Measurements from ENCODE around the gene DIPK1C. TPM values are rescaled to one million over a fixed set of nuclear protein-coding genes. Genes with fewer than 3 reads are reported as not detected.
"Not testable (repeated sequence)": the region's sequence is repeated elsewhere in the genome, so short reads cannot be mapped to it uniquely, and the experiment has no call there.

DIPK1C gene
- not detected in 2 replicates for total RNA-seq

GRCh38 chr18:74457043-74457724 lies at the start of gene DIPK1C:
DIPK1C (minus strand) TSS chr18:74457308; CDS start chr18:74457259, 49 bp downstream.
- no peak for DNase-seq (ENCODE audit: low read depth in 2 of 2)

- no peak for DNase-seq (ENCODE audit: low read depth in 2 of 2)
Measured at GRCh38 chr18:74506448-74507084, 49.5 kb upstream of the DIPK1C start.

- DNase-seq (ENCODE audit: low read depth in 2 of 2) = no peak
Measured at GRCh38 chr18:74505776-74506175, 48.7 kb upstream of the DIPK1C start.

- DNase-seq (ENCODE audit: low read depth in 2 of 2) = no peak
Measured at GRCh38 chr18:74503137-74503536, 46.0 kb upstream of the DIPK1C start.

- no peak for DNase-seq (ENCODE audit: low read depth in 2 of 2)
Measured at GRCh38 chr18:74501386-74501785, 44.3 kb upstream of the DIPK1C start.

- DNase-seq (ENCODE audit: low read depth in 2 of 2) = not testable (repeated sequence)
Measured at GRCh38 chr18:74500774-74501173, 43.7 kb upstream of the DIPK1C start.

GRCh38 chr18:74500372-74500771 lies 43.3 kb upstream of the DIPK1C start:
- DNase-seq (ENCODE audit: low read depth in 2 of 2) = no peak

- DNase-seq (ENCODE audit: low read depth in 2 of 2) = peak; percentile 81 to 82
Measured at GRCh38 chr18:74499633-74500032, 42.5 kb upstream of the DIPK1C start.

GRCh38 chr18:74498712-74499627 lies 41.9 kb upstream of the DIPK1C start:
- DNase-seq (ENCODE audit: low read depth in 2 of 2) = peak; percentile 40 to 86

- DNase-seq (ENCODE audit: low read depth in 2 of 2) = no peak
Measured at GRCh38 chr18:74497778-74498177, 40.7 kb upstream of the DIPK1C start.

- DNase-seq (ENCODE audit: low read depth in 2 of 2) = no peak
Measured at GRCh38 chr18:74497324-74497676, 40.2 kb upstream of the DIPK1C start.

- peak; percentile 63 to 65 for DNase-seq (ENCODE audit: low read depth in 2 of 2)
Measured at GRCh38 chr18:74496508-74497323, 39.6 kb upstream of the DIPK1C start.

- DNase-seq (ENCODE audit: low read depth in 2 of 2) = peak; percentile 99 to 100
Measured at GRCh38 chr18:74495581-74496507, 38.7 kb upstream of the DIPK1C start, which contains the start of gene CNDP2. CNDP2 (plus strand) TSS chr18:74496363; CDS start chr18:74499974, 3,611 bp downstream.

GRCh38 chr18:74494514-74494913 lies 37.4 kb upstream of the DIPK1C start:
- no peak for DNase-seq (ENCODE audit: low read depth in 2 of 2)

- peak; percentile 76 to 85 for DNase-seq (ENCODE audit: low read depth in 2 of 2)
Measured at GRCh38 chr18:74493689-74494088, 36.6 kb upstream of the DIPK1C start.

- DNase-seq (ENCODE audit: low read depth in 2 of 2) = no peak
Measured at GRCh38 chr18:74492259-74492658, 35.2 kb upstream of the DIPK1C start.

GRCh38 chr18:74489676-74490075 lies 32.6 kb upstream of the DIPK1C start:
- no peak for DNase-seq (ENCODE audit: low read depth in 2 of 2)

GRCh38 chr18:74488864-74489263 lies 31.8 kb upstream of the DIPK1C start:
- no peak for DNase-seq (ENCODE audit: low read depth in 2 of 2)

- DNase-seq (ENCODE audit: low read depth in 2 of 2) = no peak
Measured at GRCh38 chr18:74488354-74488753, 31.2 kb upstream of the DIPK1C start.

Measured in lung microvascular endothelial cell (primary cell).